ENCODE measurements around the gene ILK.

Gene ILK

DNA sequence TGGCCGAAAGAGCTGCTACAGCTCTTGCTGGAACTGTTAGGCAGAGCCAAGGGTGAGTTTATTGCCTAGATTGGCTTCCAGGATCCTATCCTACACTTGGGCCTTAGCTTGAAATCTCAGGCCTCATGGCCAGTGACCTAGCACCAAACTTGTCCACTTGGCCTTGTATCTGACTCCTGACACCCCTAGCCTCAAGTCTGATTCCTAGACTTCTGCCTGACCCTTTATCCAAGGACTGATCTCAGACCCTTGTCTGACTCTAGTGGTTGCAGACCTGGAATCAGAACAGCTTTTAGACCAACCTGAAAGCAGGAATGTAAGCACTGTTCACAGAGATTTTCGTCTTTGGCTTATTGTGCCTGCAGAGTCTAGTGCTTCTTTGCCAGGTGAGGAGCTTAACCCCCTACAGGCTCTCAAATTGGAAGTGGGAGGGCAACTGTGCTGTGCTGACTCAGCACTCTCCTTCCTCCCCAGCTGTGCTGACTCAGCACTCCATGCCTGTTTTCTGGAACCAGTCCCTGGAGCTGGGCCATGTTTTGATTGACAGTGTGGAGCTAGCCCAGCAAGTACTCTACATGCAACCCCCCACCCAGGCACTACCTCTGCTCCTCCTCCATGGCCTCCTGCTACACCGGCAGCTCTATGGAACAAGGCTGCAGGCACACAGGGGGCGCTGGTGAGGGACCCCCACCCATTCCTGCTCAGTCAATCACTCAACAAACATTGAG is 35.2 kb upstream of the ILK start:
- TF ChIP-seq, protein P1, sequence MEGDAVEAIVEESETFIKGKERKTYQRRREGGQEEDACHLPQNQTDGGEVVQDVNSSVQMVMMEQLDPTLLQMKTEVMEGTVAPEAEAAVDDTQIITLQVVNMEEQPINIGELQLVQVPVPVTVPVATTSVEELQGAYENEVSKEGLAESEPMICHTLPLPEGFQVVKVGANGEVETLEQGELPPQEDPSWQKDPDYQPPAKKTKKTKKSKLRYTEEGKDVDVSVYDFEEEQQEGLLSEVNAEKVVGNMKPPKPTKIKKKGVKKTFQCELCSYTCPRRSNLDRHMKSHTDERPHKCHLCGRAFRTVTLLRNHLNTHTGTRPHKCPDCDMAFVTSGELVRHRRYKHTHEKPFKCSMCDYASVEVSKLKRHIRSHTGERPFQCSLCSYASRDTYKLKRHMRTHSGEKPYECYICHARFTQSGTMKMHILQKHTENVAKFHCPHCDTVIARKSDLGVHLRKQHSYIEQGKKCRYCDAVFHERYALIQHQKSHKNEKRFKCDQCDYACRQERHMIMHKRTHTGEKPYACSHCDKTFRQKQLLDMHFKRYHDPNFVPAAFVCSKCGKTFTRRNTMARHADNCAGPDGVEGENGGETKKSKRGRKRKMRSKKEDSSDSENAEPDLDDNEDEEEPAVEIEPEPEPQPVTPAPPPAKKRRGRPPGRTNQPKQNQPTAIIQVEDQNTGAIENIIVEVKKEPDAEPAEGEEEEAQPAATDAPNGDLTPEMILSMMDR (IDR thresholded peaks at IDR 0.05; ENCODE audit: insufficient read depth, missing control alignments) = peak; percentile 18
- no peak for FAIRE-seq
- no peak for DNase-seq (ENCODE audit: insufficient read length, low spot score)

DNA sequence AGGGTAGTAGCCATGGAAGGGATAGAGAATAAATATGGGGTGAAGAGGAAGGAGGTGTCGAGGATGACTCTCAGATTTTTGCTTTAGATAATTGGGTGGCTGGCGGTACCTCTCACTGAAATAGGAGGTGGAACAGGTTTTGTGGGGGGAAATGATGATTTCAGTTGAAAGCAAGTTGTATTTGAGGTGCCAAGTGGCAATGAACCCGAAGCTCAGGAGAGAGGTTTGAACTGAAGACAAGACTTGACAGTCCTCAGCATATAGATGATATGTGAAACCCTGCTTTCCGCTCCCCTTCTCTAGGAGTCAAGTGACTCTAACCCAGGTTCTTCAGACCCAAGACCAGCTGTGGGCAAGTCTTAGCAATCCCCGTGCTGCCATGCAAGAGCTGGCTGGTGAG is 33.9 kb upstream of the ILK start:
- TF ChIP-seq, protein P1 (IDR thresholded peaks at IDR 0.05; ENCODE audit: insufficient read depth, missing control alignments) = no peak
- DNase-seq (ENCODE audit: insufficient read length, low spot score) (no peak), FAIRE-seq (no peak)

DNA sequence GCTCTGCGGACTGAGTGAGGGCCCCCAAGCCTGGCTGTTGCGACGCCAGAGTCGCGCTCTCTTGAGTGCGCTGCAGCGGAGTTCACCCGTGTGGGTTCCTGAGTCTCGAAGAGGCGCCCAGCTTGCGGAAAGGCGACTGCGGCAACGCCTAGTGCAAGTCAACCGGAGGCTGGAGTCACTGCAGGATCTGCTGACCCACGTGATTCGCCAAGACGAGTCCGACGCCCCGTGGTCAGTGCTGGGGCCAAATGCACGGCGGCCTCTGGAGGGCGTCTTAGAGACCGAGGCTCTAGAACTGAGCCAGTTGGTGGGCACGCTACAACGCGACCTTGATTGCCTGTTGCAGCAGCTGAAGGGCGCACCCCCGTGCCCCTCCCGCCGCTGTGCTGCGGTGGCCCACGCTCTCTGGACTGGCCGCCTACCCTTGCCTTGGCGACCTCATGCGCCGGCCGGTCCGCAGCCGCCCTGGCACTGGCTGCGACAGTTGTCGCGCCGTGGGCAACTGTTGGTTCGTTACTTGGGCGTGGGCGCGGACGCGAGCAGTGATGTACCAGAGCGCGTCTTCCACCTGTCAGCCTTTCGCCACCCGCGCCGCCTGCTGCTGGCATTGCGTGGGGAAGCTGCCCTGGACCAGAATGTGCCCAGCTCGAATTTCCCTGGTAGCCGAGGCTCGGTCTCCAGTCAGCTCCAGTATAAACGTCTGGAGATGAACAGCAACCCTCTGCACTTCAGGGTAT is 32.7 kb upstream of the ILK start:
- no peak for DNase-seq (ENCODE audit: insufficient read length, low spot score)
- no peak for FAIRE-seq
- TF ChIP-seq, protein P1 (IDR thresholded peaks at IDR 0.05; ENCODE audit: insufficient read depth, missing control alignments) = no peak

DNA sequence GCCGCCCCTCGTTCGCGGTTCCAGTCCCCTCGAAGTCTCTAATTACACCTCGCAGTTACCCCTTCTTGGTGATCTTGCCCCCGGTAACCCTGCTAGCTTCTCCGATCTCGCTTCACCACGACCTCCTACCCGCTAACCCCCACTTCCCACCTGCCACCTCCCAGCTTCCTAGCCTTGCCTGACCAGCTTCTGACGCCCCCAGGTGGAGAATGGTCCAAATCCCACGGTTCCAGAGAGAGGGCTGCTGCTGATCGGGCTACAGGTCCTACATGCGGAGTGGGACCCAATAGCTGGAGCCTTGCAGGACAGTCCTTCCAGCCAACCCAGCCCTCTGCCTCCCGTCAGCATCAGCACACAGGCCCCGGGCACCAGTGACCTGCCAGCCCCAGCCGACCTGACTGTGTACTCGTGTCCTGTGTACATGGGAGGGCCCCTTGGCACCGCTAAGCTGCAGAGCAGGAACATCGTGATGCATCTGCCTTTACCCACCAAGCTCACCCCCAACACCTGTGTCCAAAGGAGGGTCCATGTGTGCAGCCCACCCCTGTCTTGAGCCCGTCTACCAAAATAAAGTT is 32.1 kb upstream of the ILK start:
- TF ChIP-seq, protein P1 (IDR thresholded peaks at IDR 0.05; ENCODE audit: insufficient read depth, missing control alignments) = no peak
- no peak for DNase-seq (ENCODE audit: insufficient read length, low spot score)
- no peak for FAIRE-seq

DNA sequence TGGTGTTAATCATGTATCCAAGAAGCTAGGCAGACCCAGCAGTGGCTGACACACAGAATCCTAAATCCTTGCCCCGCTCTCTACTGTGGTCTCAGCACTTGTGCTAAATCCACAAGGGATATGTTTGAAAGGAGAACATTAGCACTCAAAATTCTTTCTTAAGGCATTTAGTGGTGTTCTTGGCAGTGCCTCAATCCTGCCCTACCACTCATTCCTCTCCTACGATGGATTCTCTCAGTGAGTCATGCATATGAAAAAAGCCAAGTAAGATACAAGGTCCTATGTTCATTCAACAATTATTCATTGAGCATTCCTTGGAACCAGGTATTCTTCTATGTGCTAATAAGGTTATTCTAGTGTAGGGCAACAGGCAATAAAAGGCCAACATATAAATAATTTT is 31.4 kb upstream of the ILK start:
- DNase-seq (ENCODE audit: insufficient read length, low spot score) (no peak), FAIRE-seq (no peak)
- TF ChIP-seq, protein P1 (IDR thresholded peaks at IDR 0.05; ENCODE audit: insufficient read depth, missing control alignments) = no peak

DNA sequence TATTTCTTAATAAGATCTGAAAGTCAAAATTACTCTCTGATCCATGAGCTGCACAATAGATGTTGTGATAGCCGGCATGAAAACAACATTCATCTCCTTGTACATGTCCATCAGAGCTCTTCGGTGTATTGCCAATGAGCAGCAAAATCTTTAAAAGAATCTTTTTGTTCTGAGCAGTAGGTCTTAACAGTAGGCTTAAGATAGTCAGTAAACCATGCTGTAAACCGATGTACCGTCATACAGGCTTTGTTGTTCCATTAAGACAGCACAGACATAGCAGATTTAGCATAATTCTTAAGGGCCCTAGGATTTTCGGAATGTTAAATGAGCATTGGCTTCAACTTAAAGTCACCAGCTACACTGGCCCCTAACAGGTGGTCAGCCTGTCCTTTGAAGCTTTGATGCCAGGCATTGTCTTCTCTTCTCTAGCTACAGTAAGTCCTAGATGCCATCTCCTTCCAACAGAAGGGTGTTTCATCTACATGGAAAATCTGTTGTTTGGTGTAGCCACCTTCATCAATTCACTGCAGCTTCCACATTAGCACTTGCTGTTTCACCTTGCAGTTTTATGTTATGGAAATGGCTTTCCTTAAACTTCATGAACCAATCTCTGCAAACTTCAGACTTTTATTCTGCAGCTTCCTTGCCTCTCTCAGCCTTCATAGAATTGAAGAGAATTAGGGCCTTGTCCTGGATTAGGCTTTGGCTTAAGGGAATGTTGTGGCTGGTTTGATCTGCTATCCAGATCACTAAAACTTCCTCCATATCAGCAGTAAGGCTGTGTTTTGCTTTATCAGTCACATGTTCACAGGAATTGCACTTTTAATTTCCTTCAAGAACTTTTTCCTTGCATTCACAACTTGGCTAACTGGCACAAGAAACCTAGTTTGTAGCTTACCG is 28.5 kb upstream of the ILK start:
- no peak for DNase-seq (ENCODE audit: insufficient read length, low spot score)
- TF ChIP-seq, protein P1 (IDR thresholded peaks at IDR 0.05; ENCODE audit: insufficient read depth, missing control alignments) = no peak
- no peak for FAIRE-seq

Data from D721Med (cell line).